GM21619 (cell line): Measurements from ENCODE around the gene PLK5.
"Not testable (repeated sequence)": the region's sequence is repeated elsewhere in the genome, so short reads cannot be mapped to it uniquely, and the experiment has no call there.

Source experiments
- ATAC-seq: cut with Tn5 transposase; IDR thresholded peaks from one replicate; pipeline ENCODE4 v1.9.1; 2021; ENCODE audit not compliant: unreplicated experiment

Gene PLK5

DNA sequence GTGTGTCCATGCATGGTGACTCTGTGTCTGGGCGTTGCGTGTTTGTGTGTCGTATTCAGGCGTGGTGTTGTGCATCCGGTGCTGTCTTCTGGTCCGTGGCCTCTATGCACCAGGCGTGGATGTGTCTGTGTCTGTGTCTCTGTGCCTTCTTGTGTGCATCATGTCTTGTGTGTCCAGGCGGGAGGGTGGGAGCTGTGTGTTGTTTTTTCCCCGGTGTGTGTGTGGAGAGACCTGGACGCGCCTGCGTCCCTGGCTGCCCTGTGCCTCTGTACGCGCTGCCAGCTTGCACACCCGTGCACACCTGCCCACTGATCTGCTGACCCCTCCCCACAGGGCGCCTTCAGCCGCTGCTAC, 1.1 kb downstream of the PLK5 start:
- no peak for ATAC-seq

DNA sequence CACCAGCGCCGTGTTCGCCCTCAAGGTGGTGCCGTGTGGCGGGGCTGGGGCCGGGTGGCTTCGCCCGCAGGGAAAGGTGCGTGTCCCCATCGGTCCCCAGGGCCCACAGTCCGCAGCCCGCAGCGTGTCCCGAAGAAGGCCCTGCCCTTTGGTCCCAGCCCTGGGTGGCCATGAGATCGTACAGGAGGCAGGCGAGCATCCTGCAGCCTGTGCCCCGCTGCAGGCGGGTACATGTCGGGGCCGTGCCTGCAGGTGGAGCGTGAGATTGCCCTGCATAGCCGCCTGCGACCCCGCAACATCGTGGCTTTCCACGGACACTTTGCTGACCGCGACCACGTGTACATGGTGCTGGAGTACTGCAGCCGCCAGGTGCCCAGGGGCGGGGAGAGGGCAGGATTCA, 1.5 kb downstream of the PLK5 start:
- ATAC-seq: no peak

DNA sequence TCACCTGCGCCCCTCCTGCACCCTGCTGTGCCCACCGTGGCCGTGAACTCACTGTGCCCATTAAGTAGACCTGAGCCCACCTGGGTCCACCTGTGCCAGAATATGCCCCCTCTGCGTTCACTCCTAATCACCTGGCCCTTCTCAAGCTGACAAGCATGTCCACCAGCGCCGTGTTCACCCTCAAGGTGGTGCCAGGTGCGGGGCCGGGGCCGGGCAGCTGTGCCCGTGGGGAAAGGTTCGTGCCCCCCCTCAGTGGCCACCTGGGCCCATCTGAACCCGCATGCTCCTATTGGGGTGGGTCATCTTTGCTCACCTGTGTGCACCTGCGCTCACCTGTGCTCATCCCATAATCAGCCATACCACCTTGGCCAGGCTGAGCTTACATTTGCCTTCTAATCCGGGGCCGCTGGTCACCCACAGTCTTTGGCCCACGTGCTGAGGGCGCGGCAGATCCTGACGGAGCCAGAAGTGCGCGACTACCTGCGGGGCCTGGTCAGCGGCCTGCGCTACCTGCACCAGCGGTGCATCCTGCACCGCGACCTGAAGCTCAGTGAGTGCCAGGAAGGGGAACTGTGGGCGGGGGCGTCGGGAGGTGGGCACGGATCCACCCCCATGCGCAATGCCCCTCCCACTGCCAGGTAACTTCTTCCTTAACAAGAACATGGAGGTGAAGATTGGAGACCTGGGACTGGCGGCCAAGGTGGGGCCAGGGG, 2.3 kb downstream of the PLK5 start:
- no peak for ATAC-seq

DNA sequence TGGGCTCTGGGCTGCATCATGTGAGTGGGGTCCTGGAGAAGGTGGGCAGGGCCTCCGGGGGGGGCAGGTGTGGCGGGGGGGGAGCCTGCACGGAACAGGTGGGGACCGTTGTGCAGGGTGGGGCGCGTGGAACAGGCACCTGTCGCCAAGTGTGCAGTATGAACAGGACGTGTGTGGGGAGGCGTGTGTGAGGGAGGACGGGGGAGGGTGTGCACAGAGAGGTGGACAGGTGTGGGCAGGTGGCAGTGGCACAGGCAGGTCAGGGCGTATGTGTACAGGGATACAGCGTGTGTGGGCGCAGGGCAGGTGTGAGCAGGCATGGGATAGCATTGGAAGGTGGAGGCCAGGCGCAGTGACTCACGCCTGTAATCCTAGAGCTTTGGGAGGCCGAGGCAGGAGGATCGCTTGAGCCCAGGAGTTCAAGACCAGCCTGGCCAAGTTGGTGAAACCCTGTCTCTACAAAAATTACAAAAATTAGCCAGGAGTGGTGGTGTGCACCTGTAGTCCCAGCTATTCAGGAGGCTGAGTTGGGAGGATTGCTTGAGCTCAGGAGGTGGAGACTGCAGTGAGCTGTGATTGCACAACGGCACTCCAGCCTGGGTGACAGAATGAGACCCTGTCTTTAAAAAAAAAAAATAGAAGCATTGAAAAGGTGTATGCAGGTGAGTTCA, 3.2 kb downstream of the PLK5 start:
- ATAC-seq: no peak

DNA sequence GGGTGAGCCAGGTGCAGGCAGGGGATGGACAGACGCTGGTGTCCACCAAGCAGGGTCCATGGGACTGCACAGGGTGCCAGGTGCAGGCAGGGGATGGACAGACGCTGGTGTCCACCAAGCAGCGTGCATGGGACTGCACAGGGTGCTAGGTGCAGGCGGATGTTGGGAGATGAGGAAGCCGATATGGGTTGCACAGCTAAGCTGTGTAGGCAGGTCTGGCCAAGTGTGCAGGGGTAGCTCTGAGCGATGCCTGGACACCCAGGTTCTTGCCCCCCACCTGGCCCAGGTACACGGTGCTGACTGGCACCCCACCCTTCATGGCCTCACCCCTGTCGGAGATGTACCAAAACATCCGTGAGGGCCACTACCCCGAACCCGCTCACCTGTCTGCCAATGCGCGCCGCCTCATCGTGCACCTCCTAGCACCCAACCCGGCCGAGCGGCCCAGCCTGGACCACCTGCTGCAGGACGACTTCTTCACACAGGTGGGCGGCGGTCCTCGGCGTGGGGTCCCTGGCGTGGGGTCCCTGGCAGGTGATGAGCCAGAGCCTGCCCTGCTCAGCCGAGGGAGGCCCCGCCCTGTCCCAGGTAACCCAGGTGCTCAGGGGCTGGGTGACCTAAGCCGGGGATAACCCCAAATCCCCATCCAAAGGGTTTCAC, 3.9 kb downstream of the PLK5 start:
- ATAC-seq: no peak

DNA sequence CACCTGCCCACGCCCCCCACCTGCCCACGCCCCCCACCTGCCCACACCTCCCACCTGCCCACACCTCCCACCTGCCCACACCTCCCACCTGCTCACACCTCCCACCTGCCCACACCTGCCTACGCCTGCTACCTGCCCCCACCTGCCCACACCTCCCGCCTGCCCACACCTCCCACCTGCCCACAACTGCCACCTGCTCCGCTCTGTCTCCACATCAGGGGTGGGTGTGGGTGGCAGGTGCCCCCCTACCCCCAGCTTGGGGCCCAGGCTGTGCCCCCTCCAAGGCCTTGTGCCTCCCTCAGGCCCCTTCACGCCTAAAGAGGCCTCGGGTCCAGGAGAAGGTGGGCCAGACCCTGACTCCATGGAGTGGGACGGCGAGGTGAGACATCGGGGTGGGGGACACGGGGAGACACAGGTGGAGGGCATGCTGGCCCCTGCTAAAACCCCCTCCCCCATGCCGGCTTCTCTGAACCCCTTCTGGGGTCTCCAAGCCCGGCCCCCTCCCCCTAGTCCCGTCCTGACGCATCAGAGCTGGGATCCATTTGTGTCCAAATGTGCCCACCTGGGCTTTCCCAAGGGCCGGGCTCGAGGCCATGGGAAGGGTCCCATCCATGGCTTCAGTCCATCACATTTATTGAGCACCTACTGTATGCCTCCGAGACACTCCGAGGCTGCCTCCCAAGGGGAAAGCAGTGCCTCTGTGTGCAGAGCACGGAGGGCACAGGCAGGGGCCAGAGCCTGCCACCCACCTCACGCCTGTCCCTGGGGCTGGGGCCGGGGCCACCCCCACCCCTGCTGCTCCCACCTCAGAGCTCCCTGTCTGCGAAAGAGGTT, 4.9 kb downstream of the PLK5 start:
- ATAC-seq: no peak

DNA sequence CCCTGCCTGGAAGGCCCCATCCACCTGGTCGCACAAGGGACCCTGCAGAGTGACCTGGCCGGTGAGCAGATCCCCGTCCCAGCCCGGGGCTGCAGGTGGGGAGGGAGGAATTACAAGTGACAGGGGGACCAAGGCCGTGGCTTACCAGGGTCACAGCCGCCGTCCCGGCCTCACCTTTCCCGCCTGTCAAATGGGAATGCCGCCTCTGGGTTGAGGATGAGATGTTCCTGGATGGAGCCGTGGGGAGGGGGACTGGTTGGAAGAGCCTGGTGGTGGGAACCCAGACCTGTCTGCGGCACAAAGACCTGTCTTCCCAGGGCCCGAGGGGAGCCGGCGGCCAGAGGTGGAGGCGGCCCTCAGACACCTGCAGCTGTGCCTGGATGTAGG, 5.5 kb downstream of the PLK5 start:
- no peak for ATAC-seq

DNA sequence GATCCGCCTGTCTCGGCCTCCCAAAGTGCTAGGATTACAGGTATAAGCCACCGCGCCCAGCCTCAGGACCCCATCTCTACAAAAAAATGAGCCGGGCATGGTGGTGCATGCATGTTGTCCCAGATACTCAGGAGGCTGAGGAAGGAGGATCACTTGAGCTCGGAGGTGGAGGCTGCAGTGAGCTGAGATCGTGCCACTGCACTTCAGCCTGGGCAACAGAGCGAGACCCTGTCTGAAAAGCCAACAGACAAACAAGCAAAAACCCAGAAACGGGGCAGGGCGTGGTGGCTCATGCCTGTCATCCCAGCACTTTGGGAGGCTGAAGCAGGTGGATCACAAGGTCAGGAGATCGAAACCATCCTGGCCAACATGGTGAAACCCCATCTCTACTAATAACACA, 7.0 kb downstream of the PLK5 start:
- not testable (repeated sequence) for ATAC-seq

DNA sequence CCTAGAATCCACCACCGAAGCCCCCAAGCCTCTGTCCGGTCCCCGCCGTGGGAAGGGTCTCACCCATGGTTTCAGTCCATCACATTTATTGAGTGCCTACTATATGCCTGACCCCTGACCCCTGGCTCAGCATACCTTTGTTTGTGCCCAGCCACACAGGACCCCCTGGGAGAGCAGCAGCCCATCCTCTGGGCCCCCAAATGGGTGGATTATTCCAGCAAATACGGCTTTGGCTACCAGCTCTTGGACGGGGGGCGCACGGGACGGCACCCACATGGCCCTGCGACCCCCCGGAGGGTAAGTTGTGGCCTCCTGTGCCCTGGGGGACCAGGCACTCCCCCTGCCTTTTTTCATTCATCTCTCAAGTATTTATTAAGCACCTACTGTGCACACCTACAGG, 7.7 kb downstream of the PLK5 start:
- no peak for ATAC-seq

DNA sequence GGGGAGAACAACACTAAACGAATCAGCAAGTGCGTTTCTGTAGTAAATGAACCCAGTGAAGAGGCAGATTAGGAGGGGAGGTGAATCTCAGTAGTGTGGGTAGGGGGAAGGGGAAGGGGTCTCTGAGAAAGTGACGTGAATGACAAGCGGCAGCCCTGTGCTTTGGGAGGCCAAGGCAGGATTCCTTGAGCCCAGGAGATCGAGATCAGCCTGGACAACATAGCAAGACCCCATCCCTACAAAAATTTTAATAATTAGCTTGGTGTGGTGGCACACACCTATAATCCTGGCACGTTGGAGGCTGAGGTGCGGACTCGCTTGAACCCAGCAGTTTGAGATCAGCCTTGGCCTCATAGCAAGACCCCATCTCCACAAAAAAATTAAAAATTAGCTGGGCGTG, 8.1 kb downstream of the PLK5 start:
- no peak for ATAC-seq

DNA sequence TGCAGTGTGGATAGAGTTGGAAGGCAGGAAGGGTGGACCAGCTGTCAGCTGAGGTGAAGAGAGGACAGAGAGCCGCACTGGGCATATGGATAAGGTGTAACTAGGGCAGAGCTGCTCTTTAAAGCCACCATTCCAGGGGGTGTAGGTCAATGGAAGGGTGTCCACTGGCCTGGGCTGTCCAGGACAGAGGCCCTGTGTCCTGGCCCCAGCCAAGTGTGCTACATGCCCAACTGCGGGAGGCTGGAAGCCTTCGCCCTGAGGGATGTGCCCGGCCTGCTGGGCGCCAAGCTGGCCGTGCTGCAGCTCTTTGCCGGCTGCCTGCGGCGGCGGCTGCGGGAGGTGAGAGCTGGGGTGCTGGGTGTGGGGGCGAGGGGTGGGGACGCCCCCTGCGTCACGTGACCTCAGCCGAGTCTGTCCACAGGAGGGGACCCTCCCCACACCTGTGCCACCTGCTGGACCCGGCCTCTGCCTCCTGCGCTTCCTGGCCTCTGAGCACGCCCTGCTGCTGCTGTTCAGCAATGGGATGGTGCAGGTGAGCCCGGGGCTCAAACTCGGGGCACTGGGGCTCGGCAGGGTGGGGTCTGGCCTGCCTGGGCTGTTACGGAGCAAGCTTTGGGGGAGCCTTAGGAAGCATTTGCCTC, 9.8 kb downstream of the PLK5 start:
- ATAC-seq: no peak

DNA sequence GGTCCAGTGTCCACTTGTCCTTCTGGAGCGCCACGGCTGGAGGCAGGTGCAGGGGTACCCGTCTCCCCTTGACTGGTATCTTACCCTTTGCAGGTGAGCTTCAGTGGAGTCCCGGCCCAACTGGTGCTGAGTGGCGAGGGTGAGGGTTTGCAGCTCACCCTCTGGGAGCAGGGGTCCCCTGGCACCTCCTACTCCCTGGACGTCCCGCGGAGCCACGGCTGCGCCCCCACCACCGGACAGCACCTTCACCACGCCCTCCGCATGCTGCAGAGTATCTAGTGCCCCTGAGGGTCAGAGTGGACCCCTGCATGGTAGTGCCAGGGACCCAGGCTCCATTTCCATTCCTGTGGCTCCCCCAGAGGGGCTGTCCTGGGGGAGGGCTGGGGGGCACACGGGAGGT, 11.1 kb downstream of the PLK5 start:
- no peak for ATAC-seq

DNA sequence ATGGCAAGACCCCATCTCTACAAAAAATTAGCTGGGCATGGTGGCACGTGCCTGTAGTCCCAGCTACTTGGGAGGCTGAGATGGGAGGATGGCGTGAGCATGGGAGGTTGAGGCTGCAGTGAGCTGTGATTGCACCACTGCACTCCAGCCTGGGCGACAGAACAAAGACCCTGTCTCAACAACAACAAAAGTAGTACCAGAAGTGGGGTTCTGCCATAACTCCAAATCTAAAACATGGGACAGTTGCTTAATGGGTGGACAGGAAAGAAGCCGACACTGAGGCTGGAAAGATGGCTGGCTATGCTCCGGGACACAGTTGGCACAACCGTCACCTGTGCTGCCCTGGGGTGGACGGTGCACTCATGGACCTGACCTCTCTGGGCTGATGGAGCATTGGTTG, 11.8 kb downstream of the PLK5 start:
- not testable (repeated sequence) for ATAC-seq

DNA sequence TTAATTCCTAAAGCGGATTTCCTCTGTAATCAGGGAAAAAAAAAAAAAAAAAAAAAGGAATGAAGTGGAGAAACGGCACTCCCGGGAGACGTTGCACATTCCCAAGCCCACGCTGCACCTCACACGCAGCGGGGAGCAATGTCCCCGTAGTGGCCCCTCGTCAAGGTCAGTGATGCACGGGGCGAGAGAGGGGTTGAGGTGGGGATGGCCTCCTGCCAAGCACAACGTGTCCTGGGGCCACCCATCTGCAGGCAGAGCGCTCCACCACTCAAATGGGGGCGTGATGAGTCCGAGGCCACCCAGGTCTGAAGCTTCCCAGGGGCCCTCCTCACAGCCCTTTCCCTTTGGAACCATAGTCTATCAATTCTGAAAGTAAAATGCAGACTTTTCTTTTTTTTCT, 15.1 kb downstream of the PLK5 start:
- no peak for ATAC-seq

DNA sequence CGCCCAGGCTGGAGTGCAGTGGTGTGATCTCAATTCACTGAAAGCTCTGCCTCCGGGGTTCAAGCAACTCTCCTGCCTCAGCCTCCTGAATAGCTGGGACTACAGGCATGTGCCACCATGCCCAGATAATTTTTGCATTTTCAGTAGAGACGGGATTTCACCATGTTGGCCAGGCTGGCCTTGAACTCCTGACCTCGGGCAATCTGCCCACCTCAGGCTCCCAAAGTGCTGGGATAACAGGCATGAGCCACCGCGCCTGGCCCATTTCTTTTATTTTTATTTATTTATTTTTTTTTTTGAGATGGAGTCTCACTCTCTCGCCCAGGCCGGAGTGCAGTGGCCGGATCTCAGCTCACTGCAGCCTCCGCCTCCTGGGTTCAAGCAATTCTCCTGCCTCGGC, 15.9 kb downstream of the PLK5 start:
- not testable (repeated sequence) for ATAC-seq

DNA sequence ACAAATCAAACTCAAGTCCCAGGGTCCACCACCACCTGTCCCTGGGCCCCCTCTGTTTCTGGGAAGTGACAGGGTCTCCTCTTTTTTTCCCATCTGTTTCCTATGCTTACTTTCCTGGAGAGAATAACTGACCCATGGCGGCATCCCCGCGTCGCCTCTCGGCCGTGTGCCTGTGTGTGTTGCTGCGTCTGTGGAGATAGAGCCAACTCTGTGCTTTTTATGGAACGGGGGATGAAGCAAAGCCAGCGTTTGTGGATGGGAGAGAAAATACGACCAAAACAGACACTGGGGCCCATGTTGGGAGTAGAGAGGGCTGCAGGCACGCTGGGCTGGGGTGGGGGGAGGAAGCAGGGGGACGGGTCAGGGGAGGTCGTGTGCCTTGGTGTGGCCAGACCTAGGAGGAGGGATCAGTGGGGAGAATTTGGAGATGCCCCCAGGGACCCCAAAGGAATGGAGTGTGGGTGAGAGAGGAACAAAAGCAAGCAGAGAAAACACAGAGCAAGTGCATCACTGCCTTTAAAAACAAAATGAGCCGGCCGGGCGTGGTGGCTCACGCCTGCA, 16.6 kb downstream of the PLK5 start:
- ATAC-seq: no peak

DNA sequence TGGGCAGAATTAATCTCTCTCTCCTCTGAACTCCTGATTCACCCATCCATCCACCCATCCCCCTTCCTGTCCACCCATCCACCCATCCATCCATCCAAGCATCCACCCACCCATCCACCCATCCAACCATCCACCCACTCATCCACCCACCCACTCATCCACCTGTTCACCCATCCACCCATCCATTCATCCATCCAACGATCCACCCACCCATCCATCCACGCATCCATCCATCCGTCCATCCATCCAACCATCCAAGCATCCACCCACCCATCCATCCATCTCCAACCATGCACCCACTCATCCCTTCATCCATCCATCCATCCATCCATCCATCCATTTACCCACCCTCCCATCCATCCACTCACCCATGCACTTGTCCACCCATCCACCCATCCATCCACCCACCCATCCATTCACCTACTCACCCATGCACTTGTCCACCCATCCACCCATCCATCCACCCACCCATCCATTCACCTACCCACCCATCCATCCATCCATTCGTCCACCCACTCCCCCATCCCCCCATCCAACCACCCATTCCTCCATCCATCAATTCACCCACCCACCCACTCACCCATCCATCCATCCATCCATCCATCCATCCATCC, 25.6 kb downstream of the PLK5 start:
- no peak for ATAC-seq

DNA sequence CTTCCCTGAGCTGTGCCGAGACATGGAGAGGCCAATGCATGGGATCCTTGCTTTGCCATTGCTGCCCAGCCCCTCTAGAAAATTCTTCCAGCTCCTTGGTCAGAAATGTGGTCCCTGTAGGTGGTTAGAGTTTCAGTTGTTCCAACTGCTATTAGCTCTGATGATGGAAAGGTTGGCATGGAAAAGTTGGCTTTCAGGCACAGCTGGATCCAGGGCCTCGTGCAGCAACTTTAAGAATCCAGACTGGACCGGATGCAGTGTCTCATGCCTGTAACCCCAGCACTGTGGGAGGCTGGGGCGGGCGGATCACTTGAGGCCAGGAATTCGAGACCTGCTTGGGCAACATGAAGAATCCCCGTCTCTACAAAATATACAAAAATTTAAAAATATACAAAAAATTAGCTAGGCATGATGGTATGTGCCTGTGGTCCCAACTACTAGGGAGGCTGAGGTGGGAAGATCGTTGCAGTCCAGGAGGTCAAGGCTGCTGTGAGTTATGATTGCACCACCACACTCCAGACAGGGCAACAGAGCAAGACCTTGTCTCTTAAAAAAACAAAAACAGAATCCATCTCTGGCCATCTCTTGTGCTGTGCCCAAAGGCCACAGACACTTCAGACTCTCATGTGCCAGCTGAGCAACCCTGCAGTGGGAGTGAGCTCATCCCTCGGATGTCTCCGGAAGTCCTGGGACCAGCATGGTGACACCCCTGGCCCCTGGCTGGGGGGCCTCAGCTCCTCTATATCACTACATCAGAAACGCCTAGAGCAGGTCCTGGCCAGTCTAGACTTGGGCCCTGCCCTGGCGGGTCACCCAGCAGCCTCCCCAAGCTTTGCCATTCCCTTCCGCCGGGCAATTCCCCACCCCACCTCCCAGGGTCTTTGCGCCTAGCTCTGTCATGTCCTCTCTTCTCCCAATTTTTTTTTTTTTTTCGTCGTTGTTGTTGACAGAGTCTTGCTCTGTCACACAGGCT, 27.5 kb downstream of the PLK5 start:
- no peak for ATAC-seq

DNA sequence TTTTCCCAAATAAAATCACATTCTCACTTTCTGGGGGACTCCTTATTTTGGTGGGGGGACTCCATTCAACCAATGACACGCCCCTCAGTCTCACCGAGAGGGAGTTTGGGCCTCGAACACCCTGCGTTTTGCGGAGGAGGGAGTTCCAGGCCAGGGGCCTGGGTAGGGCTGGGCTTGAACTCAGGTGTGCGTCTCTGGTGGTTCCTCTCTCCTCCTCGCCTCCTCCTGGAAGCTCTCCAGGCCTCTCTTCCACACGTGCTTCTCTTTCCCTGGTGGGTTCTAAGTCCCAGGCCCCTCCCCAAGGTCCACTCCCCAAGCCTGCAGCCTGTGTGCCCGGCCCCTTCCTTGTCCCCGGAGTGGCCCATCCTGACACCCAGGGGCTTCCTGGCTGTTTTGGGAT, 29.5 kb downstream of the PLK5 start:
- ATAC-seq: no peak
